Femur (tissue), 1 donor: ENCODE data around the gene CDH23.

ENCODE experiments used
- DNase-seq: peaks from one replicate; pipeline ENCODE4 v3.0.0-alpha.2; 2017

CDH23 gene

DNA sequence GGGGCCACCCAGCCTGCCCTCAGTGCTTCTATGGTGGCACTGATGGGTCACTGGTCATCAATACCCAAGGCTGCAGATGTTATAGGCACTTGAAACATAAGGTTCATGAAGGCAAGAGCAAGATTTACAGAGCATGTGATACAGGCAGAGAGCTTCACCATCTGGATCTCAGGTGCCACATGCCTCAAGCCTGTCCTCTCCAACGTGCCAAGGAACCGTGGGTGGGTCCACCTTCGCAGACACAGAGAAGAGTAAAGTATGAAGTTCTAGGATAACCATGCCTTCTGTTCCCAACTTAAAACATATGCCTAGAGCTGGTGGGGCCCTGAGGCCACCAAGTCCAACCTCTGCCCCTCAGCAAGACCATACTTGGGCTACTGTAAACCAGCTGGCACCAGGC, 26.7 kb upstream of the CDH23 start:
- DNase-seq, result no peak

DNA sequence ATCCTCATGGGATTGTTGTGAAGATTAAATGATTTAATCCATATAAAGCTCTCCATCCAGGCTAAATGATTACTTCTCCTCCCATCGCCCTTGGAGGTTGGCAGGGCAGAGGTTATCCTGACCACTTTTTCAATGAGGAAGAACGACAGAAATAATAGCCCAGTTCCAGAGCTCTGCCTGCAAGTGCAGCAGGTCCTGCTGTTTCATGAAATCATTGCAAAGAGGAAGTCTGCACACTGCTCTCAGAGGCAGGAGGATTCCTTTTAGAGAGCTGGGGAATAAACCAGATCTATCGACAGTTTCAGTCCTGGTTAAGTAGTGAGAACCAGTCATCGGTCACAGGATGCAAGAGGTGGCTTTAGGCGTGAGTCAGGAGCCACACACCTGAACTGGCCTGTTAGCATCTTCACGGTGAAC, 25.0 kb upstream of the CDH23 start:
- DNase-seq, result no peak

DNA sequence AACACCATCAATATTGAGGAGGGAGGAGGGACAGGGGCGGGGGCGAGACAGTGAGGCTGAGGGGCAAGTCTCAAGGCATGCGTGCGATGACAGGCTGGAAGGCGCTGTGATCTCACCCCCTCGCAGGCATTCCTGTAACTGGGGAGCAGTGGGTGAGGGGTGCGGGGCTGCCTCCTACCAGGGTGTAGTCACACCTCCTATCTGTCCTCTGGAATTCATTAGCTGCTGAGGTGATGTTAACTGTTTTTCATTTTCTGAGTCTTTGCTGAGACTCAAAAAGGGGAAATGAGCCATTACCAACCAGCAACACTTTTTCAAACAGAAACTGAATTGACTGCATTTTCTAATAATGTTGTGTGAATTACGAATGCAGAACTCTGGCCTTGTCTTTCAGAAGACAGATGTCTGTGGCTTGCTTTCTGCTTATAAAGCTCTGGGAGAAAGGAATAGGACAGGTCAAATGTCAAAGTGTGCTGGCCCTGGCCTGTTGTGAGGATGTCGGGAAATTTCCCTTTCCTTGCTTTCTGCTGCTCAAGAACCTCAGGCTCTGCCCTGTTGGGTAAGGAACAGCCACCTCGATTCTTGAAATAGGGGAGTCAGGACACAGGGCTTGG, 23.7 kb upstream of the CDH23 start:
- no peak for DNase-seq

DNA sequence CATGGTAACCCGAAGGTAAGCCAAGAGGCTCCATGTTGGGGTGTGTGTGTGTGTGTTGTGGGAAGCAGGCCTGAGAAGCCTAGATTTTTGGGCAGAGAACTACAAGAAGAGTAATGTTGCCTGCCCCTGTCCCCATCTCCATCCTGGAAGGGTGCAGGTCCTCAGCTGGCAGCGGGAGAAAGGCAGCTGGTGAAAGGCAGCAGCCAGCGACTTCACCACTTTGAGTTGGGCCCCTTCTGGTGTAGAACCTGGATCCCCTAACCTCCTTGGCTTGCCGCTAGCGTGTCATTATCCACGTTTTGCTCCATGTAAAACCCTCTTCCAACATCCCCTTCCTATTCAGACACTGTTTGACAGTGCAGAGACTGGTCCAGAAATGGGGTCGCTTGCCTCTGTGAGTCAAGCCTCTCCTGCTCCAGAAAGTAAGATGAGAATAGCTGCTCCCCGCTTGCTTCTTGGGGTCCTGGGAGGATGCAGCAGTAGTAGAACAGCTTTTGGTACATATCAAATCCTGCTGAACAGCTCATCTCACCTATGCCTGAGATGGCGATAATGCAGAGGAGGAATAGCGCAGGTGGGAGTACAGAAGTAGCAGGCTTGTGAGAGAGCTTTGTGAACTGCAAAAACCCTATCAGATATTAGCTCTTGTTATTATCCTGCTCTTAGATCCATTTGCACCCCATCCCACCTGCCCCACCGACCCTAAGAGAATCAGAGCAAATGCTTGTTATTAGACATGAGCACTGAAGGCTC, 22.1 kb upstream of the CDH23 start:
- no peak for DNase-seq

DNA sequence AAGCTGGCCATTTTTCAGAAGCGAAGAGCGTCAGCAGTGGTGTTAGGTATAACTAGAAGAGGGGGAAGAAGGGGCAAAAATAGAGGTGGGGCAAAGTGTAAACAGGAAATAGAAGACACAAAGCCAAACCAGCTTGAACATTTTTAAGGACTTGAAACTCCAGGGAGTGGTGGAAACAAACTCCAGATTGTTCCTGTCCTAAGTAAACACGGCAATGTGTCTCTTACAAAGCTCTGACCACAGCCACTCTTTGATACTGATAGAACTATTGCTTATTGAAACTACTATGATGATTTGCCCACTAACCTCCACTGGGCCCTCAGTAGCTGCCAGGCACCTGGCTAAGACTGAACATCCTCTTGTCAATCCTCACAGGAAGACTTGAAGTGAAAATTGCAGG, 20.8 kb upstream of the CDH23 start:
- no peak for DNase-seq

DNA sequence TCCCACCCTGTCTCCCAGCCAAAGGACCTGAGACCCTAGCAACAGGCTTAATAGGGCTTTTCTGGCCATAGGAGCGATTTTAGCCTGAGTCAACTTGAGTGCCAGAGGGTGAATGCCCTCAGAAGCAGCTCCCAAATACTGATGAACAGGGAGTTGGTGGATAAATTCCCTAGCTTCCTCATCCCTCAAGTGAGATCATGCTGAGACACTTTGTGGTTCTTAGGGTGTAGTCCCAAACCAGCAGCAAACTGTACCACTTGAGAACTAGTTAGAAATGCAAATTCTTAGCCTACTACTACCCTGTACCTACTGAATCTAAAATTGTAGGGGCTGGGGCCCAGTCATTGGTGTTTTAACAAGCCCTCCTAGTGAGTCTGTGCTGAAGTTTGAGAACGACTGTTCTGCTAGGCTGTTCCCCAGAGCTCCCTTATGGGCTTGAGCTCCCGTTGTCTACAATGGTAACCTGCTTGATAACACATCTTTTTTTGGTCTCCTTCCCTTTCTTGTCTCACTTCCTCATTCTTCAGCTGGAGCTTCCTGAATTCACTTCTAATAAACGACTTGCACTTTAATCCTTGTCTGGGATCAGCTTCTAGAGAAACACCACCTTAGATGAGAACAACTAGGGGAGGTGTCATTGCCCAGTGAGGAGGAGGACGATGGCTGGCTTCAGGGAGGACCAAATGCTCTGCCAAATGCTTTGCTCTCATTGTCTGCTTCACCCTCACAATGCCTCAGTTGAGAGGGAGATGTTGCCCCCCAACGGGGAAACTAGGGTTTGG, 18.2 kb upstream of the CDH23 start:
- DNase-seq, result no peak

DNA sequence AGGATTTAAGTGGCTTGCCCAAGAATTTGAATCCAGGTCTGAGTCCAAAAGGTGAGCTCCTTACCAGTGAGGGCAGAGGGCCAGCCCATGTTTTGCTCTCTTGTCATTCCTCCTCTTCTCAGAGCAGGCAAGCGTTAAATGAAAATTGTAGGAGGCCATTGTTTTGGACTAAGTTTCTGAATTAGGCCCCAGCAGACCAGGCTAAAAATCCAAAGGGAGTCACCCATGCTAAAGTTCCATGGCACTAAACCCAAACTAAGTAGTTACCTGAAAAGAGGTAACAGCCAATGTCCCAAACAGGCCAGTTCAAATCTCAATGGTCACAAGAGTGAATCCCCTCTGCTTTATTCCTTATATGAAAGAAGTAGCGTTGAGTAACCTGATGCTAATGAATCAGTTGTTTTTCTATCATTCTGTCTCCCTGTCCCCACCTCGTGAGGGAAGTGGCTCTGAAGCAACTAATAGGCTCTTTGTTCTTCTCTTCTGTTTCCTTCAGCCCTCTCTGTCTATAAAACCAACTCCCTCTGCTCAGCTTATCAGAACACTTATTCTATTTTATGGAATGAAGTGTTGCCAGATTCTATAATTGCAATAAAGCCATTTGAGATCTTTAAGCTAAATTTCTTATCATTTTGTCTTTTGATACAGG, 17.5 kb upstream of the CDH23 start:
- no peak for DNase-seq

DNA sequence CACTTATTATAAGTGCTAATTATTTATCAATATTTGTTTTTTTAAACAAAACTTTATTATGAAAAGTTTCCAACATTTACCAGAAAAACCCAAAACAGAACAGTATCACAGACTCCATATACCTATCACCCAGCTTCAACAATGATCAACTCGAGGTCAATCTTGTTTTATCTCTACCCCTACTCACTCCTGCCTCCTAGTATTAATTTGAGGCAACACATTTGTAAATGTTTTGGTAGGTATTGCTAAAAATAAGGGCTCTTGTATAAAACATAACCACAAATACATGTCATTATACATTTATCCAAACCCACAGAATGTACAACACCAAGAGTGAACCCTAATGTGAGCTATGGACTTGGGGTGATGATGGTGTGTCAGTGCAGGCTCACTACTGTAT, 15.9 kb upstream of the CDH23 start:
- no peak for DNase-seq

DNA sequence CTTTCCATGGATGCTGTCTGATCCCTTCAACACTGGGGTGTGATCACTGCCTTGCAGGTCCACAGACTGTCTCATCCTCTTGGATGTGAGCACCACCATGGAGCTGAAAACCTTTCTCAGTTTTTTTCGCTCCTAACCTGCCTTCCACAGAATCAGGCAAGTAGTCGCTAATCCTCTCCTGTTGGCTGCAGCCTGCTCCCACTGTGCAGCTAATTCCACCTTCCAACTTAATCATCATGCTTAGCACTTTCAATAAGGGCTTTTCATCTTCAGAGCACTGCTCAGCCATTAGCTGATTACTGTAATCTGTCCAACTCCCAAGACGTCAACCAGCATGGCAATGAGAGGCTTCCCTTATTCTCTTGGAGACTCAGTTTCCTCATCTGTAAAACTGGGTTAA, 15.1 kb upstream of the CDH23 start:
- no peak for DNase-seq

DNA sequence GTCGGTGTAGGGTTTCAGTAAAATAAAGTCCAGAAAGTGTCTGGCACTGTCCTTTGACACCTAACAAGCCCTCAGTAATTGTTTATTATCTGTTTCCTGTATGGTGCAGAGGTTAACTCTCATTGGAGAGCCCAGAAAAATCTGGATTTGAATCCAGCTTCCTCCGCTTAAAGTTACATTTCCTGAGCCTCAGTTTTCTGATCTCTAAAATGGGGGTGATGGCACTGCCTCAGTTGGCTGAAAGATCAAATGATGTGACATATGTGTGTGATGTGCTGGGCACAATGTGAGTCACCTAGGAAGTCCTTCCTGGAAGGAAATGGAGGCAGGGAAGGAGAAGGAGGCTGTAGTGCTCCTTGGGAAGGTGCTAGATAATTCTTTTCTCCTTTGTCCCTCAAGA, 14.7 kb upstream of the CDH23 start:
- no peak for DNase-seq

DNA sequence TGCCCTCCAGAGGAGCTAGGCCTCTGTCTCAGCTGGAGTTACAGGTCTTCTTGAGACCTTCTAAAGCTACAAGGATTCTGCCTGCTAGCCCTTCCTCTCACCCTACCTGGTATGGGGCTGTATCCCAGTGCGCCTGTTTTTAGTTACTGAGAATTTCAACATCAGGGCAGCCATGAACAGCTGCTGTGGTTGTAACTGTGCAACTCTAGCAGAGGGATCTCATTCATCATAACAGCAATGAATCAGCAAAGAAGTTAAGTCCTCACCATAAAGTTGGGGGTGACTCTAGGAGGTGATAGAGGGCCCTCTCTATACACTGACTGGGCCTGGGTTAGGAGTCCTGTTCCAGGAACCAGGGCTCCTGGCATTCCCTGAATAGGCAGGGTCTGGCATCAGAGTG, 14.0 kb upstream of the CDH23 start:
- no peak for DNase-seq

DNA sequence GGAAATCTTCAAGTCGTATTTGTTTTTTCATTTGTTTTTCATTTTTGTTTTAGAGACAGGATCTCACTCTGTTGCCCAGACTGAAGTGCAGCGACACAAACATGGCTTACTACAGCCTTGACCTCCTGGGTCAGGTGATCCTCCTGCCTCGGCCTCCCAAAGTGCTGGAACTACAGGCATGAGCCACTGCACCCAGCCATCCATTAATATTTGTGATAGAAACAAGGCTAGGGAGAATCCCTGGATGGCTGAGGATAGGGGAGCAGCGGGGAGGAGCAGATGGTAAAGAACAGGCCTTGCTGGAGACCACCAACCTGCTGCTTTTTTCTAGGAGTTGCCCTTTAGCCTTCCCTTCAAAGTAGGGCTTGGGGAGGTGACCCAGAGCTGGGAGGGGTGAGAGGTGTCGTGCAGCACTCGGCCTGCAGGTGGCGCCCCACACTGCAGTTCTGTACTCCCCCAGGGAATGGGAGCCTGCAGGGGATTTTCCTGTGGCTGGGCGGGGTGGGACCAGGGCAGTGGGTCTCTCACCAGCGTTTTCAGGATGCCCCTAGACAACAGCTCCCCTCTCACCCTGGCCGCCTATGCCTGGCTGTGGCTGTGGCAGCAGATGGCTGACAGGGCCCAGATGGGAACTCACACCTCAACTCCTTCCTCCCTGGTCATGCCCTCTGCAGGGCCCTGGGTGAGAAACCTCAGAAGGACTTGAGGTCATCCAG, 12.6 kb upstream of the CDH23 start:
- peak; percentile 74 for DNase-seq

DNA sequence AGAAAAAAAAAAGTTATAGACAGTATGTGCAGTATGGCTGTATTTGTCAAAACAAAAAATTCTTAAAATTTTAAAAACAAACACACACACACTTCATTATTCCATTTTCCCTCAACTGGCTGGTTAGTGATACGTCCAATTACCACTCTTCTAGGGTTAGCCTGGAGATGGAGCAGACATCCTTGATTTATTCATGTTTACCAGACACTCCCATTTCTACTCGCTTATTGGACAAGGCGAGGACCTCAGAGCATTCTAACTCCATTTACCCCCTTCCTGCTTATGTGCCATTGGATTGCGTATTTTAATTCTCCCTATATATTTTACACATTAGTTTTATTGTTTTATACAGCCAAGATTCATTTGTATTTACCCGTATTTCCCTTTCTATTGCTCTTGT, 8.5 kb upstream of the CDH23 start:
- no peak for DNase-seq

DNA sequence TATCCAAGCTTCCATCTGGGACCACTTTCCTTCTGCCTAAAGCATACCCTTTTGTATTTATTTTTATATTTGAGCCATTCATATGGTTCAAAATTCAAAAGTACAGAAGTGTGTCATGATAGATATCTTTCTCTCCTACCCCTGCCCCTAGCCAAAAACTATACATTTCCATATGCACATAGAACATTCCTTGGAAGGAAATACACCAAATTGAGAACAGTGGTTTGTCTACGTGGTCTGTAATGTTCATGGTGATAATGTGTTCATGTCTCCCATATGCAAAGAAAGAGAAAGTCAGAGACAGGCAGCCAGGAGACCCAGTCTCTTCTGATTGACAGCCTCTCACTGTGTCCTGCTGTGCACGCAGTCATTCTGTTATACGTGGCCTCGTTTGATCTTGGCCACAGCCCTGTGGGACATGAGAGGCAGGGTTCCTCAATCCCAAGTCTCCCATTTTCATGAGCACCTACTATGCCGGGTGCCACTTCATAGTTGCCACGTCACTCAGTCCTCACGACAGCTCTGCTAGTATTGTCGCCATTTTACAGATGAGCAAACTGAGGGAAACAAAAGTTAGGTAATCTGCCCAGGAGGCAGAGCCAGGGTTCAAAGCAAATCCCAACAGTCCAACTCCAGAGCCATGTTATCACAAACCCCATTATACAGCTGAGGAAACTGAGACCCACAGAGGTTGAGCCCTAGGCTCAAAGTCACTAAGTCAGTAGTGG, 8.0 kb upstream of the CDH23 start:
- no peak for DNase-seq

DNA sequence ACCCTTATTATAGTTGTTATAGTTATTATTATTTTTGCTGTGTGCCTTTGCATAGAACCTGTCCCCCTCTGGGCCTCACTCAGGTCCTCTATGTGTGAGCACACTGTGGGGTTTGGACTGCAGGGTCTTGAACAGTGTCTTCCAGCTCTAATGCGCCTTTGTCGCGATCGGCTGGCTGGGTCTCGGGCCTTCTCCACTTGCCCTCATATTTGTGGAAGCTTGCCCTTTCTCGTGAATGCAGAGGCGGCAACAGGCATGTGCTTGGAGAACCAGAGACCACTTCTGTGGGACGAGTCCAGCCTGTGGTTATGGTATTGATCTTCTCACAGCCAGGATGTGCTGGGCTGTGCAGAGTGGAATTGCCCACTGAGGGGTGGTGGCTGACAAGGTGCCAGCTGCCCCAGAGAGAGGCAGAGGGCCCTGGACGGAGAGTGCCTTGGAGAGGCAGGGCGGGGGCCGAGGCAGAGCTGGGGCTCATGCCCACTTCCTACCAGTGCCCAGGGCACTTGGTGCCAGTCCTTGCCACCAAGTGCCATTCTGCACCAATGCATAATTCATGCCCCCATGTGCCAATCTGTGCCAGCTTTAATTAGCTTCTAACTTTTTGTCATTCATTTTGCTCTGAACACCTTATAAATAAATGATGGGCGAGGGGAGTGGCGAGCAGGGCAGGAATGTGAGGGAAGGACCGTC, 6.8 kb upstream of the CDH23 start:
- peak; percentile 12 for DNase-seq

DNA sequence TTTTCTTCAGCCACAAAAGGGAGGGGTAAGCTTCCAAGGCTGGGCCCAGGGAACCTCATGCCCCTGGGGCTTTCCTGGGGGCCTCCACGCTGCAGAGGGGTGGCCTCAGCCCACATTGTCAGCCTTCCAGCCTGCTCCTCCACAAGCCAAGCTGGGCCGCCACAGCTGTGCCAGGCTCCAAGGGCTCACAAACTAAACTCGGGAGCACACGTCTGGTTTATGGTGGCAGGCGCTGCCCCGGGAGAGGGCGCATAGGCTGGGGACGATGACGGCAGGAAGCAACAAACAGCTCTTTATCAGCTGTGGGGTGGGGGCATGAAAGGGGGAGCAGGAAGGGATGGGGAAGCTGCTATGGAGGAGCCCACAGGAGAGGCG, 6.3 kb upstream of the CDH23 start:
- DNase-seq, result peak; percentile 20

DNA sequence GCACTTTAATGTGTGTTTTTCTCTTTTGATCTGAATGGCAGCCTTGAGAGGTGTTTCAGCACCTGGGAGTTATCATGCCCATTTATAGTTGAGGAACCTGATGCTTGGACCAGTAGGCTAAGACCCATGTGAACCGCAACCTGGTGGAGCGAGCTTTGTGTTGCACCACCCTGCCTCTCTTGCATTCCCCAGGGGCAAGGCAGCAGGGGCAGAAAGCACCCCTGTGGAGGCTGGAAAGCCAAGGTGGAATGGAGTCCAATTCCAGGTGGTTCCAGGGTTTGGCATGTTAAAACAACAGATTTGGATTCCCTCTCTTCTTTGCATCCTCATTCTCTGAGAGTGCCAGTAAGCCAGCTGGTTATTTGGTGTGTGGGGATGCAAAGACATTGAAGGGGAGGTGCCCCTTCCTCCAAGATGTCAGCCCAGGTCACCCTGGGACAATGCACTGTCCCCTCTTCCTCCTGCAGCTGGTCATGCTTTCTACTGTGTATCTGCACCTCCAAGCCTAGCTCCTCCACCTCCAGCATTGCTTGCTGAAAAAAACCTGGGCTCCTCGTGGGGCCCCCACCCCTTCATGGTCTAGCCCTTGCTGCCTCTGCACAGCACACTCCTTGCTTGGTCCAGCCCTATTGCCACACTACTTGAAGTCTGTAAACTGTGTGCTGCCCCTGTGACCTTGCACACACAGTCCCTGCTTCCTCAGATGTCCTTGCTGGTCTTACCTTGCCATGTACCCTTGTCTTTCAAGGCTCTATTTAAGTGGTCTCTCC, 5.6 kb upstream of the CDH23 start:
- peak; percentile 5 for DNase-seq

DNA sequence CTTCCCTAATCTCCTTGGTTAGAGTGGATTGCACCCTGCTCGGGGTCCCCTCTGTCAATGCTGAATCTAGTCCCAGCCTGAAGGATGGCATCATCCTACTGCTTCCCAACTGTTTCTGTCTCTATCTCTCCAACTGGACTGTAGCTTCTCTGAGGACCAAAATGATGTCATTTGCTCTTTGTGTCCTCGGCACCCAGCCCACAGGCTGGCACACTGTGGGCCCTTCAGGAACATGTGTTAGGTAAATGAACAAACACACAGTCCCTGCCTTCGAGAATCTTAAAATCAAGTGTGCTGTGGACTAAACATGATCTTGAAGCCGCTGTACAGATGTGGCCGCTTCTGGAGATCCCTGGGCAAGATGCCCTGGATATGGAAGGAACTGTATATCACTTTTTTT, 5.0 kb upstream of the CDH23 start:
- DNase-seq, result peak; percentile 5

DNA sequence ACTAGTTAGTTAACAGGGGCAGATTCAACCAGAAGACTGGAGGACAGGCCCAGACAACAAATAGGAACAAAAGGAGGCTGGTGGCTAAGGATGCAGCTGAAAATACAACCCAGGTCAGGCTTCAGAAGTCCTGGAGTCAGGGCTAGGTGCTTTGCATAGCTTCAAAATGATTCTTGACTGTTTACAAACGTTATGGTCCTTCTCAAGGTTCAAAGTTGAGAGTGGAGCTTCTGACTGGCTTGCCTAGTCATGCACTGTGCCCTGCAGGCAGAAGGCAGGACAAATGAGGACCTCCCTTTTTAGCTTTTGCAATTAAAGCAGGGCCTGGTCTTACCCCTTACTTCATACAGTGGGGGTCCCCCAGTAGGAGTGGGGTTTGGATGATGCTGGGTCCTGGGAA, 4.4 kb upstream of the CDH23 start:
- DNase-seq, result no peak
